Raji (cell line): ENCODE results near the gene COX5A.

Source experiments
- POLR2A ChIP-seq: IDR thresholded peaks from 2 replicates; pipeline ENCODE4 v1.6.1; 2011; ENCODE audit warnings: low read depth, low read length, control low read depth; ENCODE audit not compliant: insufficient read depth

Gene COX5A

DNA sequence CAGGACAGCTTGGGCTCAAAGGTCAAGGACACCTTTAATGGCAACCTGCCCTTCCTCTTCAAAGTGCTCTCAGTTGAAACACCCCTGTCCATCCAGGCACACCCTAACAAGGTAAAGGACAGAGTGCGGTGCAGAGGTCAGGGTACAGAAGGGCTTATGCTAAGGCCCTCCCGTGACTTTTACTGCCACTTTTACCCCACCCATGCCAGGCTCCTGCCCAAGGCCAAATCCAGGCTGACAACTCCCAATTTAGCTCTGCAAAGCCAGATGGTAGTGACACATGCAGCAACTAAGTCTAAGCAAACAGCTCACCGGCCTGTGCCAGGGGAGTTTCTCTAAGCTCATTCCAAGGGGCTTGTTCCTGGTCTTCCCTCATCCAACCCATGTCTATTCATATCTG lies 46.4 kb downstream of the COX5A start:
- no peak for TF ChIP-seq POLR2A

DNA sequence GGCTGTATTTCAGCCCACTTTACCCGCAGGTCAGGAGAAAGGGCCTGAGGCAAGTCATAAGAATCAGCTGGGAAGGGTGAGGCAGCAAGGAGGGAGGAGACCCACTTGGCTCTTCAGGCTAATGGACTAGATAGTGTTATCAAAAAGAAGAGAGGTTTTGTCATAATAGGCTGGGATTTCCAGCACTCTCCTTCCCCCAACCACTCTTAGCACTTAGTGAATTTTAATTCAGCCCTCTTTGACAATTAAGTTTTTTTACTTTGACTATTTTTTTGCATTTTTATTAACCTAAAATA lies 47.3 kb downstream of the COX5A start:
- TF ChIP-seq POLR2A: no peak

DNA sequence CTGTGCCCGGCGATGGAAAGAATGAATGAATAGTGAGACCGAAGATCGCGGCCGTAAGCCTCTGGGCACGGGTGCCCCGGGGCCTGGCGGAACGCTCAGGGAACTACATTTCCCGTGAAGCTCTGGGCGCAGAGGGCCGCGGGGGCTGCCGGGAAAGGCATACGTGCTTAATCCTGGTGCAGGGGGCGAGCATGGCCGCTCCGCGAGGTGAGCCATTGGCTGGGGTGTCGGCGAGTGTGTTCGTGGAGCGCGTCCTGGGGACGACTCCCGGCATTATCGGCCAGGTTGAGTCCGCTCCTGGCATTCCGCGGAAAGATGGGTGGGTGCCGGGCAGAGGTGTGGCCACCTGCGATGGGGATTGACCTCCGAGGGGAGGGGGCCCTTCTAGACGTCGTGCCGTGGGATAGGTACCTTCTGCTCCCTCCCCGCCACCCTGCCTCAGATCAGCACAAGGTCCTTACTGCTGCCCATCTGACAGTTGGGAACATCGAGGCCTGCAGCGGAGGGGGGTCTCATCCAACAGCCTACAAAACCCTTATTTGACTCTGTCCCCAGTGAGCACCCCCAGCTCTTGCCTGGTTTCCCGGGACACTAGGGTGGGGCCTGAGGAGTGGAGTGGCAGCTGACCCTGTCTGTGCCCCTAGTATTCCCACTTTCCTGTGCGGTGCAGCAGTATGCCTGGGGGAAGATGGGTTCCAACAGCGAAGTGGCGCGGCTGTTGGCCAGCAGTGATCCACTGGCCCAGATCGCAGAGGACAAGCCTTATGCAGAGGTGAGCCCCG lies 47.8 kb downstream of the COX5A start, which contains the start of gene MPI:
MPI (plus strand) TSS at position 160 of the 782 bp plus-strand sequence; CDS start at position 192, 32 bp downstream.
- peak; percentile 99 for TF ChIP-seq POLR2A

DNA sequence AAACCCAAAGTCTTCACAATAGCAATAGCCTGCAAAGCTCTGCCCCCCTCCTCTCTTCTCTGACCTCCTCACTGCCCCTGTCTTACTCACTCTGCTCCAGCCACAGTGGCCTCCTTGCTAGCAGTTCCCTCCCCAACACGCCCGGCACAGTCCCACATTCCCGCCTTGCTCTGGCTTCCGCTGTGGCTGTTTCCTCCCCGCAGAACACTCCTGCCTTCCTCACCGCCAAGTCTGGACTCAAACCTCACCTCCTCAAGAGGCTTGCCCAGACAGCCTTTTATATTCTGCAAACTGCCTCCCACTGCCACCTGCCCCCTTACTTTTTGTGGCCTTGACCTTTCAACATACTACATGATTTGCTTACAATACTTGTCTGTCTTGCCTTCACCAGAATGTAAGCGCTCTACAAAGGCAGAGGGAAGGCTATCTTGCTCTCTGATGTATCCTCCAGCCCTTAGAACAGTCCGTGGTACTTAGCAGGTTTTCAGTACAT lies 48.4 kb downstream of the COX5A start:
- TF ChIP-seq POLR2A: no peak

DNA sequence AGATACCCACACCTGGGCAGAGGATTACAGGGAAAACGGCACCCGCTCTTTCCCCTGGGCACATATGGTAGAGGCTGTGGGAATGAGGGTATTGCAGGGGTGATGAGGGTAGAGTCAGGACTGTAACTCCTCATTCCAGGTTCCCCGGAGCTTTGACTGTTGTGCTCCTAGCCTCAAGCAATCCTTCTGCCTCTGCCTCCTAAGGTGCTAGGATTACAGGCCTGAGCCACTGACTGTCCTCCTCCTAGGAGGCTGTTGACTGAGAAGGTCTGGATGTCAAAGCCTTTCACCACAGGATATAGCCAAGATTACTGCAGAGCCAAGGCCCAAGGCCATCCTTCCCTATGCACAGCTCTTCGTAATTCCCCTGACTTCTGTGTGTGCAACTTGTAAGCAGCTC lies 49.2 kb downstream of the COX5A start:
- TF ChIP-seq POLR2A: no peak

DNA sequence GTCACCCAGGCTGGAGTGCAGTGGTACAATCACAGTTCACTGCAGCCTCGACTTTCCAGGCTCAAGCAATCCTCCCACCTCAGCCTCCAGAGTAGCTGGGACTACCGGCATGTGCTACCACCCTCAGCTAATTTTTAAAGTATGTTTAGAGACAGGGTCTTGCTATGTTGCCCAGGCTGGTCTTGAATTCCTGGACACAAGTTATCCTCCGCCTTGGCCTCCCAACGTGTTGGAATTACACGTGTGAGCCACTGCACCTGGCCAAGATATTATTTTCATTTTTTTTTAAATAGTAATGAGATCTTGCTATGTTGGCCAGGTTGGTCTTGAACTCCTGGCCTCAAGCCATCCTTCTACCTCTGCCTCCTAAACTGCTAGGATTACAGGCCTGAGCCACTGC lies 52.4 kb downstream of the COX5A start:
- TF ChIP-seq POLR2A: no peak

DNA sequence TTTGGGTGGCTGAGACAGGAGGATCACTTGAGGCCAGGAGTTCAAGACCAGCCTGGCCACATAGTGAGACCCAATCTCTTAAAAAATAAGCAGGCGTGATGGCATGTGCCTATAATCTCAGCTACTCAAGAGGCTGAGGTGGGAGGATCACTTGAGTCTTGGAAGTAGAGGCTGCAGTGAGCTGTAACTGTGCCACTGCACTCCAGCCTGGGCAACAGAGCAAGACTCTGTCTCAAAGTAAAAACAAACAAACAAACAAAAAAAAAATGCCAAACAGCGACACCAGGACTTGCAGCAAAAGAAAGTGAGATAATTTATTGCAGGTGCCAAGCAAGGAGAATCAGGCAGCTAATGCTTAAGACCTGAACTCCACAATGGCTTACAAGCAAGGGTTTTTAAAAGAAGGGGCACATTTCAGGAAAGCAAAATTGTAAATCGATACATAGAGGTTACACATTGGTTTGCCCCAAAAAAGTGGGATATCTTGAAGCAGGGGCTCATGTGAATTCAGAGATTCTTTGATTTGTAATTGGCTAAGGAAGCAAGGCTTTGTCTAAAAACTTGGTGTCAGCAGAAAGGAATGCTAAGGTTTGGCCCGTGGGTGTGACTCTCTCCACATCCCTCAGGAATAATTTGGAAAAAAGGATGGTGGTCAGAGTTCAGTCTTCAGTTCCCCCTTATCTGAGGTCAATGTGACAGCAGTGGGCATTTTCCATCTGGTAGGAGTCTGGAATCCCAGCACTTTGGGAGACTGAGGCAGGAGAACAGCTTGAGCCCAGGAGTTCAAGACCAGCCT lies 53.2 kb downstream of the COX5A start:
- no peak for TF ChIP-seq POLR2A

DNA sequence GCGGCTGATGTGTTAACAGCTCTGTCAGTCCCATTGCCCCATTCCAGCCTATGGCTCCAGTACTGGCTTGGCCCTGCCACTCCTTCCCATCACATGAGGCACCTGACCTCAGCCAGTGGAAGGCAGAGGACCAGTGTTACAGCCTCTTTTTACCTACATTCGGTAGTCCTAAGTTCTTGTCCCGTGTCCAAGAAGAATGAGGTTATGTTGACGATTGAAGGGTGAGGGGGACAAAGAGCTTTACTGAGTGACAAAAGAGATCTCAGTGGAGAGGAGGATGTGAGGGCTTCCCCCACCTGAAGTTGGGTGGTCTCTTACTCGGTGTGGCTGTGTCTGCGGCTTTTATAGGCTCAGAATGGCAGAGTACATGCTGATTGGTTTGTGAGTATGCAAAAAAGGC lies 55.3 kb downstream of the COX5A start:
- TF ChIP-seq POLR2A: no peak

DNA sequence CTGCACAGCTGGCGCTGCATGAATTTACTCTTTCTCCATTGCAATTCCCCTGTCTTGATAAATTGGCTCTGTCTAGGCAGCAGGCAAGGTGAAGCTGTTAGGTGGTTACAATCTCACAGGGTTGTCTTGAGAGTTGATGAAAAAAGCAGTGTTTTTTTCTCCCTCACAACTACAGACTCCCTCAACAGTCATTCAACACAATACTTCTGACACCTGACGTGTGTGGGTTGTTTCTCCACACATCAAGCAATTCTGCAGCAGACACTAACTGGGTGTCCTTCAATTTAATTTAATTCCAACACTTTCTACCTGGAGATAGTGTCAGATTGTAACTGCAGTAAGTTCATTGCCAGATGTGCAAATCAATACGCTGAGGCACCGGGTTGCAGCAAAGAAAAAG lies 59.6 kb downstream of the COX5A start:
- no peak for TF ChIP-seq POLR2A

DNA sequence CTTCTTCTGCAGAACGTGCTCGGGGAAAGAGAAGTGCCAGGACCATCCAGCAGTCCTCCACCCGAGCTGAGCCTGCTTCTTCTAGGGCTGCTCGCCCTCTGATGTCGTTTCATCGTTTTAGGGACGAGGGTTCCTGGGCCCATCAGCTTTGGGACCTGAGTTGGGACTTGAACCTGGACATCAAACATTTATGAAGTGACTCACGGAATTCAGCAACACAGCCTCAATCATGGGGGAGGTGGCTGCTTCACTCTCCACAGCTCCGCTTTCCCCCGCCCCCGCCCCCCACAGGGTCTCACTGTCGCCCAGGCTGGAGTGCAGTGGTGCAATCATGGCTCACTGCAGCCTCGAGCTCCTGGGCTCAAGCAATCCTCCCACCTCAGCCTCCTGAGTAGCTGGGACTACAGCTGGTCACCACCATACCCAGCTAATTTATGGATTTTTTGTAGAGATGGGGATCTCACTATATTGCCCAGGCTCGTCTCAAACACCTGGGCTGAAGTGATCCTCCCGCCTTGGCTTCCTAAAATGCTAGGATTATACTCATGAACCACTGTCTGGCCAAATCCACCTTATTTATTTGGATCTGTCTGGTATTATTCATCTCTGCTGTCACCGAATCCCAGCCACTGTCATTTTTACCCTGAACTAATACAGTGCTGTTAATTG lies 64.0 kb downstream of the COX5A start:
- TF ChIP-seq POLR2A: no peak

DNA sequence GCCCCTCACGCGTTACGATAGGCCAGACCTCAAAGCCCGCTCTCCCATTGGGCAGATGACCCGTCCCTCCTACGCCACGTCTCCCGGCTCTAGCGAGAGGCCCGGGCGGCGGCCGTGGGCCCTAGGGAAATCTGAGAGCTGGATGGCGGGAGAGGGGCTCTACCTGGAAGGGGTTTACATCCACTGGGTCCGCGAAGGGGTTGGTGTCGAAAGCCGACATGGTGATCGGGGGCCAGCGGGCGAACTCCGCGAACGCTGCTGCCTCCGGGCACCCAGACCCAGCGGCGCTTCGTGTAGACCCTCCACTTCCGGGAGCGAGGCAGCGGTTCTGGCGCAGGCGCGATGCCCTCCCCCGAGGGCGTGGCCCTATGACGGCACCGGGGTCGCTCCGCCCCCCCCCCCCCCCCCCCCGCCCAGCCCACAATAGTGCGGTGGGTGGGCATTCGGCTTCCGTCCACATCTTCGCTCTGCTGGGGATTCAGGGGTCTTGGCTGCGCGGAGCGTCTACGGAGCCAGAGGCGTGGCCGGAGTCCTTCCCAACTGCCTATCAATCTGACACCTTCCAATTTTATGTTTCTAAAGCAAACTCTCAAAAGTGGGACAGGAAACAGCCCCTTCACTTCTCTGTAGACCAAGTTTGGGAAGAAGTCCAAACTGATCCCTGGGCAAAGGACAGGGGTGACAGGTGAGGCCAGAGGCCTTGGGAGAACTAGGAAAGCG lies 64.7 kb downstream of the COX5A start, which contains the start of gene SCAMP2:
SCAMP2 (minus strand) TSS at position 330 of the 720 bp plus-strand sequence; CDS start at position 220, 110 bp downstream.
- TF ChIP-seq POLR2A: peak; percentile 94

DNA sequence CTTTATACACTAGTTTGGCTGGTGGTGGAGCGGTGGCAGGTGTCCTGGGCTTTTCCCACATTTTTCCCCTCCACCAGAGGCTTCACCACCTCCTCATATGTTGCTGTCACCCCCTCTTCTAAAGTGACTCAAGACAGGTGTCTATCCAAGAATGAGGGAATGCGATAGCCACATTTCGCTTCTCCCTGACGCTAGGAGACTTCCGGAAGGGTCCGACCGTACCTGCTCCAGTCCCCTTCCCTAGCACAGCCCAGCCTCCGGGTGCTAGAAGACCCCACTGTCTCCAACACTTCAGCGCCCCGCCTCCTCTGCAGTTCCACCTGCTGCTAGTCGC lies 65.2 kb downstream of the COX5A start:
- TF ChIP-seq POLR2A: no peak

DNA sequence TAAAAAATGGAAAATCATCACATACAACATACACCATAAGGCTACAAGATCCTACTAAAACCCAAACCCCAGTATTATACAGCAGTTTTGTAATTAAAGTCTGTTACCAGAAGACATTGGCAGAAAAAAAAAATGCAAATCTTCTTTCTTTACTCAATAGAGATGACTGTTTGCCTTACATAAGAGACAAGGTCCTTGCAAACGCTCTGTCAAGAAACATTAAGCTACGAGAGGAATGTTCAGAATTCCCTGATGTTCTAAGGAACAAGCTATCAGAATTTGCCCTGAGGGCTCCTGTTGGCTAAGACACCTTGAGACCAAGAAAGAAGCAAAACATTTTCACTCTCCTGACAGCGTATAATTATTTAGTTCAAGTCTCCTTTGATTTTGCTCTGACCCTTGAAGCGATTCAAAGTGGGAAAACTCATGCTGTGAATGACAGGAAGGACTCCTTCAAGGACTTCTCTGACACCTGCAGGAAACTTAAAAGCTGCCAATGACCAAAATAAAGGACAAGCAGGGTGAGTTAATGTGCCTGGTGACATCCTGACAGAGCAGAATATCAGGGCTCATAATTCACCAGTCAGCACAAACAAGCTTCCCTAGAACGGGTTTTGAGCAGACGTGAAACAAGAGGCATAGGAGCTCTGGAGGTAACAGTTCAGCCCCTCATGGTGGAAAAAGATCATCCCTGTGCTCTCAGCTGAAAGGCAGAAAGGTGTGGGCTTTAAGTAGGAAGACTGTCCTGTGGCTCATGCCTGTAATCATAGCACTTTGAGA lies 67.2 kb downstream of the COX5A start:
- no peak for TF ChIP-seq POLR2A
